DMS 273 treated with DMSO at 0.1 percent for 48 hours (cell line): Measurements from ENCODE around the gene ECPAS.
"Not testable (repeated sequence)": the region's sequence is repeated elsewhere in the genome, so short reads cannot be mapped to it uniquely, and the experiment has no call there.

Source experiments
- DNase-seq: peaks from one replicate; lab custom pipeline; 2025; lab: John Stamatoyannopoulos, UW

ECPAS gene

DNA sequence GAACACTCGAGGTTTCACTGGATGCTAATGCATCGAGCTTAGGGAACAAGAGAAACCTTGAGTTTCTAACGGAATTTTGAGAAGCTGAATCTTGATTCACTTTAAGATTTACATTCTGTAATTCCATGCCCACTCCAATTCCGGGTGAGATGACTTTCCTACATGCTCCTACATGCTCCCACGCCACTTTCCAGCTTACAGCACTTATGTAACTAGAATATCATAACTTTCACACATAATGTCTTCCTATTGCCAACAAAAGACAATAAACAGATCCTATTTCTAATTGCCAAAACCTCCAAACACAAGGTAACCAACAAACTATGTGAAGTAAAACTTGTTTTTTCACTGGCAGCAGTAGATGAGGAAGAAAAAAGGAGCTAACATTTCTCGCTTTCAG is 72.9 kb downstream of the ECPAS start:
- no peak for DNase-seq

DNA sequence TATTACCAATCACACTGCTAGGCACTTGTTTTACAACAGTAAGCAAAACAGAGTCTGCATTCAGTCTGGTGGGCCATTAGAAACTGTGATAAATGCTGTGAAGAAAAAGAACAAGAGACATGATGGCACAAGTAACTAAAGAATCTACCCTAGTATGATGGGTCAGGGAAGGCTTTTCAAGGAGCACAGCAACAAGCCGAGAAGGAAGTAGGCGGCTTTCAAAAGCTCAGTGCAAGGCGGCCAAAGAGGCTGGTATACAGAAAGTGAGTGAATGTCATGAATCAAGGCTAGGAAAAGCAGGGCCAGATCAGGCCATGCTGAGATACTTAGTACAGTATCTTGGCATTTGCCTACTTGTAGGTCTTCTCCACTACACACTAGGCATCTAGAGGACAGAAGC is 76.4 kb downstream of the ECPAS start:
- DNase-seq = no peak

GRCh38 chr9:111405701-111406100 is 78.5 kb downstream of the ECPAS start:
- DNase-seq = no peak

GRCh38 chr9:111401486-111401885 is 82.7 kb downstream of the ECPAS start:
- DNase-seq = not testable (repeated sequence)

GRCh38 chr9:111400564-111400898 is 83.7 kb downstream of the ECPAS start:
- DNase-seq = no peak

DNA sequence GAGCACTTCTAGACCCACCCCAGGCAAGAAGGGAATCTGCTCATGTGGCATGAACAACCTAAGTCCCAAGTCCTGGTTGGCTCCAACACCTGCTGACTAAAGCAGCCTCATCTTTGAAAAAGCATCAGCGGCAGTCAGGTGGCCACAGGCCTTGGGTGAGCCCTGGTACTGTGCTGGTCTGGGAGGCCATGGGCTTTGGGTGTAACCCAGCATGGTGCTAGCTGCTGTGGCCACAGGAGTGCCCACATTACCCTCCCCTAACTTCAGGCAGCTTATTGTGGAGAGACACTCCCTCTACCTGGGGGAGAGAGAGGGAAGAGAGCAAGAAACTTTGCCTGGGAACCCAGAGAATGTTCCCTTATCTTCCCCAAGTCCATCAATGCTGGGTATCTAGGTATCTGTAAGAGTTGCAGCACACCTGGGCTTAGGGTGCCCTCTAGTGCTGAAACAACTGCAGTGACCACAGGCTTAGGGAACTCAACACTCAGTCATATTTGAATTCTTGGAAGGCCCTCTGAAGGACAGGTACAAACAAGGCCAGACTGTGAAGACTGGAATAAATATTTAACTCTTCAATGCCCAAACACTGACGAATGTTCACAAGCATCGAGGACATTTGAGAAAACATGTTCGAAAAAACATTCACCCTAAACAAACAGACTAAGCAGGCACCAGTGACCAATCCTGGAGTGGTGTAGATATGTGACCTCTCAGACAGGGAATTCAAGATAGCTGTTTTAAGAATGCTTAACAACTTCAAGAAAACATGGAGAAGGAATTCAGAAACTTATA is 84.2 kb downstream of the ECPAS start:
- DNase-seq = no peak

GRCh38 chr9:111399211-111399739 is 84.9 kb downstream of the ECPAS start:
- no peak for DNase-seq

- no peak for DNase-seq
Measured at GRCh38 chr9:111393971-111394370, 90.2 kb downstream of the ECPAS start.

DNA sequence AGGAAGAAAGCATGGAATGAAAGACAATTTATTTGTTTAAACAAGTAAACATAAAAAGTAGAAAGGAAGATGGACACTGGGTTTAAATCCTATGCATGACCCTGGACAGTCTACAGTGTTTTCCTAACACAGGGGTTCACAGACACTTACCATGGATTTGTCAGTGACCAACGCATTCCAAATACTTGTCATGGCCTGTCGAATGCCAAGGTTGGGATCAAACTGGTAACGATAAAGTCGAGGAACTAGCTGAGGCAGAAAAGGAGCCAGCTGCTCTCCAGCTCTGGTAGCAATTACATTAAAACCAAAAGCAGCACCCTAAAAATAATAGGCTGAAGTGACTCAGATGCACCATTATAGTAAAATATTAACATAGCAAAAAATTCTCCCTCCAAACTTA is 94.8 kb downstream of the ECPAS start:
- DNase-seq = no peak

DNA sequence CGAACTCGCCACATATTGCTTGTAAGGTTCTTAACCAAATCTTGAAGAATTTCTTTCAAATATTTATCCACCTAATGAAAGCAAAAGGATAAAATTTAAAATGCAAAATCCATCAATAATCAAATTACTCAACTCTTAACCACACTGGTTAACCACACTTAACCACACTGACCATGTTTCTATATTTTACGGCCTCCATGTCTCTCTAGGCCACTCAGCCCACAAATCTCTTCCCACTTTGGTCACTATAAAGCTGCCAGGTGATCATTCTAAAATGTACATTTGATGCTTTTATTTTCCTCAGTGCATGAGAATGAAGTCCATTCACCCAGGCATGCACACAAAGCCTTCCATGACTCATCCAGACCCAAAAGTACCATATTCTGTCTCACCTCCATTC is 97.8 kb downstream of the ECPAS start:
- no peak for DNase-seq

DNA sequence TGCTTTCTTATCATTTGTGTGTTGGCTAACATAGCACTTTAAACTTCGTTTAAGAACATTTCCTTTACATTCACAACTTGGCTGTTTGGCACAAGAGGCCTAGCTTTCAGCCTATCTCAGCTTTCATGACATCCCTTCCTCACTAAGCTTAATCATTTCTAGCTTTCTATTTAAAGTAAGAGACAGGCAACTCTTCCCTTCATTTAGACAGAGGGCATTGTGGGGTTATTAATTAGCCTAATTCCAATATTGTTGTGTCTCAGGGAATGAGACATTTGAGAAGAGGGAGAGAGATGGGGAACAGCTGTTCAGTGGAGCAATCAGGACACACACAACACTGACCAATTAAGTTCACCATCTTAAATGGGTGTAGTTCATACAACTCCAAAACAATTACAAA is 103.2 kb downstream of the ECPAS start:
- no peak for DNase-seq

- no peak for DNase-seq
Measured at GRCh38 chr9:111375817-111376564, 108.2 kb downstream of the ECPAS start.

DNA sequence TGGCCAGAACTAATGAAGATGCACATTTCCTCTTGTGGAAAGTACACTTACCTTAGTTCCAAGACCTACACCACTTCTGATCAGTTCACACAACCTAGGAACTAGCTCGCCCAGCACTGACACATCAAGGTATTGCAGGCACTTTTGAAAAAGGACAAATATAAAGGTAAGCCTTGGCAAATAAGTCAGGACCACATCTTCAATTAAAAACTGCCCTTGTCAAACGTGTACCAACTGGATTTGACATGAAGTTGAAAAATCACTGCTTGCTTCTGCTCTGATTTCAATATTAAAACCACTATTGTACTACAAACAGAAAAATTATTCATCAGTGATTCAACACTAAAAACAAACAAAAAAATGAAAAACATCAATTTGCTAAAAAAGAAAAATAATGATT is 109.1 kb downstream of the ECPAS start:
- DNase-seq = no peak

DNA sequence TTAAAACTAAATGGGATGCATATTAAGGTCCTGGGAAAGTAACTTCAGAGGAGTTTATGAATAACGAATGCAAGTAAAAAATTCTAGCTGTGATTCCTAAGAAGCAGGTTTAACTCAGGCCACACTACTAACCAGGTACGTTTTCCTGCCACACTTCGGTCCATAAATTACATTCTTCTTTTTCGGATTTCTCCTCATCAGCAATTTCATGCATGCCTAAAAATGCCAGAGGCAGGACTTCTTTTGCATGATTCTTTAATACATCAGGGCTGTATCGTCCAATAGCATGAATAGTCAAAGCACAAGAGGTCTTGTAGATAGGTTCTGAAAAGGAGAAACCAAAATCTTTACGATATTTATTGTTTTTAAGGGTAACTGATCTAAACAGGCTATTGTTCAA is 111.9 kb downstream of the ECPAS start:
- DNase-seq = no peak

DNA sequence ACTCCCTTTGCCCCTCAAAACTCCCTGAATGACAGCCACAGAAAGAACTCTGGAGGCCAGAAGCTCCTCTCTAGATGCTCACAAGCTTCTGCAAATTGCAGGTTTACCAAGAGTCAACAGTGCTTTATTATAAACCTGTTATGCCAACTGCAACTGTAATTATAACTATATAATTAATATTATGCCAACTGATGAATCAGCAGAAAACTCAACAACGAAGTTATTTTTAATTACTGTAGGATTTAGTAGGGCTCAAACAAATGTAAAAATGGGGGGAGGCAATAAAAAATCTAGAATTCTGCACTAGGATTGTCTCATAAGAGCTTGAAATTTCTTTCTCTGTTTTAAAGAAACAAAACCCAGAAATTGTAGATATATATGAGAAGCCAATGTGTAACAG is 117.2 kb downstream of the ECPAS start:
- no peak for DNase-seq

GRCh38 chr9:111362526-111362925 is 121.7 kb downstream of the ECPAS start:
- DNase-seq = no peak

GRCh38 chr9:111360881-111361280 is 123.3 kb downstream of the ECPAS start:
- DNase-seq = no peak

GRCh38 chr9:111356481-111357244 is 127.5 kb downstream of the ECPAS start:
- DNase-seq = peak; percentile 3

- DNase-seq = no peak
Measured at GRCh38 chr9:111352545-111352944, 131.6 kb downstream of the ECPAS start.

DNA sequence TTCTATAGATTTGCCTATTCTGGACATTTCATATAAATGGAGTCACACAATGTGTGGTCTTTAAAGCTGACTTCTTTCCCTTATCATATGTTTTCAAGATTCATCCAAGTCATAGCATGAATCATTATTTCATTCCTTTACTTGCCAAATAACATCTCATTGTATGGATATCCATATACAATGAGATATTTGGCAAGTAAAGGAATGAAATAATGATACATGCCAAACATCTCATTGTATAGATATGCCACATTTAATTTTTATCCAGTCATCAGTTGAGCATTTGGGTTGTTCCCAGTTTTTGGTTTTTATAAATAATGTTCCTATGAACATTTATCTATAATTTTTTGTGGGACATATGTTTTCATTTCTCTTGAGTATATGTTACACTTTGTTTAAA is 133.6 kb downstream of the ECPAS start:
- DNase-seq = no peak

GRCh38 chr9:111349766-111350165 is 134.4 kb downstream of the ECPAS start:
- no peak for DNase-seq

DNA sequence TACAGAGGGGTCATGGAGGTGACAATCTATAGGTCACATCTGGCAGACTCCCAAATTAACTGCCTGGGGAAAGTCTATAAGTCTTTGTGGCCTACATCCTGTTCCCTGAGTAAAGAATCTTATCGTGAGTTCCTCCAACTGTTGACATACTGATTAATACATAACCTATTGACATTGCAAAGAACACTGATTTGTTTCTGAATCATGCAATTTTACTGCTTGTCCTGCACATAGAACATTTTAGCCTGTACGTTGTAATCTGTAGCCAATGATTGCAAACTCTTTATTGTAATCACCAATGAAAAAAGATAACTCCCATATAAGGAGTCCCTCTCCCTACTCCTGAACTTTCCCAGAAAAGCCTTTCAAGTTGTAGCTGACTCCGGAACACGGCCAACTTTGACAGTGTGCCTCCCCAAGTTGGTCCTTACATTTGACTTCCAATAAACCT is 135.3 kb downstream of the ECPAS start:
- DNase-seq = no peak
